Measurements from ENCODE around the gene NUP205. TPM values are rescaled to one million over a fixed set of nuclear protein-coding genes. Genes with fewer than 3 reads are reported as not detected.

The NUP205 gene
- total and polyA plus RNA-seq, 9 donors = 19.5 to 51.5 (median 38.7) TPM

DNA sequence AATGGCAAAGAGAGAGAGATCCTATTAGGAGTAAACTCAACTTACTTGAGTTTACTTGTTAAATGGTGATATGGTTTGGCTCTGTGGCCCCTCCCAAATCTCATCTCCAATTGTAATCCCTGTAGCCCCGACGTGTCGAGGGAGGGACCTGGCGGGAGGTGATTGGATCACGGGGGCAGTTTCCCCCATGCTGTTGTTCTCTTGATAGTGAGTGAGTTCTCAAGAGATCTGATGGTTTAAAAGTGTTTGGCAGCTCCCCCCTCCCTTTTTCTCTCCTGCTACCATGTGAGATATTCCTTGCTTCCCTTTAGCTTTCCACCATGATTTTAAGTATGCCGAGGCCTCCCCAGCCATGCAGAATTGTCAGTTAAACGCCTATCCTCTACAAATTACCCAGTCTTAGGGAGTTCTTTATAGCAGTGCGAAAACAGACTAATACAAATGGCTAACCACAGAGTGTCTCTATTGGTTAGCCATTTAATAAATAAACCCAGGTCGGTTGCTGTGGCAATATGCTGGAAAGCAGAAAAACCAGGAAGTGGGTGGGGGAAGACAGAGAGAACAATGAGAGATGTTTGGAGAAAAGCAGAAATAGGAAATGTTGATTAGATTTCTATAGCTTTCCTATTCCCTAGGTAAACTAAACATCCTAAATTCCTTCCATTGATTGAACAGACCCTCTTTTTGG, 101.6 kb downstream of the NUP205 start:
- DNase-seq = no peak
- 76 to 88% (median 80%) methylated on average over 9 of the region's 9 CpGs for WGBS, 3 donors
- Histone ChIP-seq H3K36me3 (no peaks in the 10 kb centered on the region), H3K4me3 (no peak overlapping the region), H3K4me1 (ENCODE audit: insufficient read depth) (peaks cover 3% of the 10 kb centered on the region), H3K27me3 (no peaks in the 10 kb centered on the region), H3K27ac (no peak overlapping the region), H3K9me3 (no peaks in the 10 kb centered on the region)
- intact Hi-C loops (cut with DNase I) = no loop called here
- no peak for TF ChIP-seq EP300 (IDR thresholded peaks at IDR 0.05)
- TF ChIP-seq, protein P1, sequence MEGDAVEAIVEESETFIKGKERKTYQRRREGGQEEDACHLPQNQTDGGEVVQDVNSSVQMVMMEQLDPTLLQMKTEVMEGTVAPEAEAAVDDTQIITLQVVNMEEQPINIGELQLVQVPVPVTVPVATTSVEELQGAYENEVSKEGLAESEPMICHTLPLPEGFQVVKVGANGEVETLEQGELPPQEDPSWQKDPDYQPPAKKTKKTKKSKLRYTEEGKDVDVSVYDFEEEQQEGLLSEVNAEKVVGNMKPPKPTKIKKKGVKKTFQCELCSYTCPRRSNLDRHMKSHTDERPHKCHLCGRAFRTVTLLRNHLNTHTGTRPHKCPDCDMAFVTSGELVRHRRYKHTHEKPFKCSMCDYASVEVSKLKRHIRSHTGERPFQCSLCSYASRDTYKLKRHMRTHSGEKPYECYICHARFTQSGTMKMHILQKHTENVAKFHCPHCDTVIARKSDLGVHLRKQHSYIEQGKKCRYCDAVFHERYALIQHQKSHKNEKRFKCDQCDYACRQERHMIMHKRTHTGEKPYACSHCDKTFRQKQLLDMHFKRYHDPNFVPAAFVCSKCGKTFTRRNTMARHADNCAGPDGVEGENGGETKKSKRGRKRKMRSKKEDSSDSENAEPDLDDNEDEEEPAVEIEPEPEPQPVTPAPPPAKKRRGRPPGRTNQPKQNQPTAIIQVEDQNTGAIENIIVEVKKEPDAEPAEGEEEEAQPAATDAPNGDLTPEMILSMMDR (IDR thresholded peaks at IDR 0.05) = no peak
- TF ChIP-seq POLR2A (IDR thresholded peaks at IDR 0.05) = no peak

GRCh38 chr7:135661311-135662122, 103.8 kb downstream of the NUP205 start:
- peak overlapping the region; percentile 62 for H3K4me3 ChIP-seq
- H3K27me3 ChIP-seq = no peaks in the 10 kb centered on the region
- no peak for DNase-seq
- TF ChIP-seq EP300 (IDR thresholded peaks at IDR 0.05) (no peak), POLR2A (IDR thresholded peaks at IDR 0.05) (no peak)
- TF ChIP-seq, protein P1 (IDR thresholded peaks at IDR 0.05) = no peak
- peaks cover 3% of the 10 kb centered on the region for H3K4me1 ChIP-seq (ENCODE audit: insufficient read depth)
- 78 to 83% (median 80%) methylated on average over 14 of the region's 14 CpGs for WGBS, 3 donors
- intact Hi-C loops (cut with DNase I) = loop anchor here in 2 of 4 donors (10.0 kb wide), 3 partner anchors 313 to 353 kb away; partner anchors contain the start of gene MTPN (in 1 of the 2)
- H3K36me3 ChIP-seq = no peaks in the 10 kb centered on the region
- H3K27ac ChIP-seq = peak overlapping the region; percentile 81 to 86
- no peaks in the 10 kb centered on the region for H3K9me3 ChIP-seq

- TF ChIP-seq EP300 (IDR thresholded peaks at IDR 0.05) (no peak), POLR2A (IDR thresholded peaks at IDR 0.05) (no peak)
- TF ChIP-seq, protein P1 (IDR thresholded peaks at IDR 0.05) = peak in 2 of 3 donors; percentile 89 to 96
- peak overlapping the region; percentile 62 for H3K4me3 ChIP-seq
- DNase-seq = no peak
- WGBS, 3 donors = 8 to 13% (median 10%) methylated on average over 17 of the region's 17 CpGs
- H3K4me1 ChIP-seq (ENCODE audit: insufficient read depth) = peaks cover 3% of the 10 kb centered on the region
- H3K9me3 ChIP-seq = no peaks in the 10 kb centered on the region
- intact Hi-C loops (cut with DNase I) = loop anchor here in 2 of 4 donors (10.0 kb wide), 3 partner anchors 313 to 353 kb away; partner anchors contain the start of gene MTPN (in 1 of the 2)
- H3K27me3 ChIP-seq = no peaks in the 10 kb centered on the region
- peak overlapping the region; percentile 81 to 86 for H3K27ac ChIP-seq
- no peaks in the 10 kb centered on the region for H3K36me3 ChIP-seq
Observed at GRCh38 chr7:135662123-135662372, 104.3 kb downstream of the NUP205 start.

DNA sequence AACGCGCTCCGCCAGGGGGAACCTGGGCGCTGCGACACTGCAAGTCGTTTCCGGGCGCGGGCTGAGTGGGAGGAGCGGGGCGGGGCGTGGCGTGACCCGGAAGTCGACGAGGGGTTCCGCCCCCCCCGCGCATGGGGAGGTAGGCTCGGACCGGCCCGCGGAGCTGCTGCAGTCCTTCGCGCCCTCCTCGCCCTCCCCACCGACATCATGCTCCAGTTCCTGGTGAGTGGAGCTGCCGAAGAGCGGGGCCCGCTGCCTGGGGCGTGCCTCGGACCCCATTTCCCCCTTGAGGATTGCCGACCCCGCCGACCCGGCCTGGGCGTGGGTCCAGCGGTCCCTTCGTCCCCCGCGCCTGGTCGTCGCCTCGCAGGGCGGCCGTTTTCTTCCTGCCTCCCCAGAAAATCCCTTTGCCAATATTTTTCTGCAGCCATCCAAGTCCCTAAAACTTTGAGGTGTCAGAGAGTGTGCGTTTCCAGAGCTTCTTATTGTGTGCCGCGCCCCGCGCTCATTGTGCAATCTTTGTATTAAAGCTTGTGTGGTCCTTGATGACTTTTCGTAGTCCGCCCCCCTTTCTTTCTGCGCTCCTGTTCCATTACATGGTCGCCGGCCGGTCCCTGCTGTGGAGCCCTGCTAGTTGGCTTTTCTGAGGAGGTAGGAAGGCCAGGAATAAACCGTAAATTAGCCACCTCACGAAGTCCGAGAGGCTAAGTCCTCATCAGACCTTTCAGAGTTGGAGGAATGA, 104.8 kb downstream of the NUP205 start, which contains the start of gene STMP1:
TSS of gene STMP1 (plus strand) at position 142 of the 742 bp plus-strand sequence.
- no peaks in the 10 kb centered on the region for H3K27me3 ChIP-seq
- intact Hi-C loops (cut with DNase I) = loop anchor here in 2 of 4 donors (10.0 kb wide), 3 partner anchors 312 to 352 kb away; partner anchors contain the start of gene MTPN (in 1 of the 2)
- WGBS, 3 donors = 0 to 1% (median 1%) methylated on average over 42 to 60 of the region's 60 CpGs
- H3K4me3 ChIP-seq = peak within 1 kb of the TSS; percentile 62
- peak within 1 kb of the TSS; percentile 81 to 86 for H3K27ac ChIP-seq
- H3K9me3 ChIP-seq = no peaks in the 10 kb centered on the region
- TF ChIP-seq EP300 (IDR thresholded peaks at IDR 0.05) = no peak
- TF ChIP-seq POLR2A (IDR thresholded peaks at IDR 0.05) = peak; percentile 85
- TF ChIP-seq, protein P1 (IDR thresholded peaks at IDR 0.05) = peak in 1 of 3 donors; percentile 77
- peak; percentile 95 to 98 (median 98) for DNase-seq
- no peaks in the 10 kb centered on the region for H3K36me3 ChIP-seq
- peaks cover 3% of the 10 kb centered on the region for H3K4me1 ChIP-seq (ENCODE audit: insufficient read depth)
